CD4-positive, alpha-beta T cell treated with Interleukin-6 at 100 ng/mL for 8 hours (primary cell): ENCODE data around the gene SERINC2.

Experiments used
- DNase-seq: peaks from one replicate; pipeline ENCODE4 v3.0.0-alpha.2; 2020; ENCODE audit warnings: mixed read lengths, low spot score

The SERINC2 gene

GRCh38 chr1:31434101-31434871 lies 21.3 kb downstream of the SERINC2 start:
- no peak for DNase-seq

DNA sequence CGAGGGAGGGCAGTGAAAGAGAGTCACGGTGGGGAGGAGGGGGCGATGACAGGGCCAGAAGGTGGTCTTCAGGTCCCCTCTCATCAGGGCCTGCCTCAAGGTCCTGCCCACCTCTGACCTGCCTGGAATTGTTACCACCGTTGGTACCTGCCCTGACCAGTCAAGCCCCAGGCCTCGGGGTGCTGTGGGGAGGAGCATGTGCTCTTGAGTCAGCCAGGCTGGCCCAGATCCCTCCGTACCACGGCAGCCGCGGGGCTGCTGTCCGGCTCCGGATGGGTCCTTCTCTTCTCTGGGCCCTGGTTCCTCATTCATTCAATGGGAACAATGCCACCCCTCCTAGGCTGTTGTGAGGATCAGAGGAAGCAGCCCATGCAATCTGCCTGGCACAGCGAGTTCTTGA lies 22.0 kb downstream of the SERINC2 start:
- DNase-seq = no peak

DNA sequence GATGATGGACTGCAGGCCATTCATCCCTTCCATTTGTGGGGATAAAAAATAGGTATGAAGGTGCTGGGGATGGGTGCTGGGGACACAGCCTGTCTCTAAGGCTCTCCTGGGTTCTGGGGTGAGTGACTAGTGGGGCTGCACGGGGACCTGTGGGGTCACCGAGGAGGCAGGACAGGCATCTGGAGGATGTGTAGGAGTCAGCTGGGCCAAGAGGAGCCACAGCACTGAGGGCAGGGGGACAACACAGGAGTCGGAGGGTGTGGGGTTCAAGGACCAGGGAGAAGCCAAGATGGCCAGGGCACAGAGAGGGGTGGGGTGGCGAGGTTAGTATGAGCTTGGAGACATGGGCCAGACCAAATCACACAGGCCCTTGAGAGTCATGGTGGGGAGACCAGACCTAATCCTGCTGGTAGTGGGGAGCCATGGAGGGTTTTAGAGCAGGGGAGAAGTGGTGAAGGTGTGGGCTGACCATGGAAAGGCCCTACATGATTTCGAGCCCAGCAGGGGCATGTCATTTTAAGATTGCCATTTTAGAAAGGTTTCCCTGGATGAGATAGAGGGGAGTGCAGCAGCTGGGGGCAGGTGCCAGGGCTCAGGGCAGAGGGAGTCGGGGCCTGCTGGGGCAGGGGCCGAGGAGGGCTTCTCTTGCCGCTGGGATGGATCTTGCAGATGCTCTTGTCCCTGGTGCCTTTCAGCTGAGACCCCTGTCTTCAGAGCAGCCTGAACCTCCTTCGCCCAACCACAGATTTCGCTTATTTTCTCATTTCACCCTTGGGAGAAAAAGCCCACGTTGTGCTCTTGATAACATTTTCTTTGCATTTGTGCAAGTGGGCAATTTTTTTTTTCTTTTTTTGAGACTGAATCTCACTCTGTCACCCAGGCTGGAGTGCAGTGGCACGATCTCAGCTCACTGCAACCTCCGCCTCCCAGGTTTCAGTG lies 22.7 kb downstream of the SERINC2 start:
- no peak for DNase-seq

DNA sequence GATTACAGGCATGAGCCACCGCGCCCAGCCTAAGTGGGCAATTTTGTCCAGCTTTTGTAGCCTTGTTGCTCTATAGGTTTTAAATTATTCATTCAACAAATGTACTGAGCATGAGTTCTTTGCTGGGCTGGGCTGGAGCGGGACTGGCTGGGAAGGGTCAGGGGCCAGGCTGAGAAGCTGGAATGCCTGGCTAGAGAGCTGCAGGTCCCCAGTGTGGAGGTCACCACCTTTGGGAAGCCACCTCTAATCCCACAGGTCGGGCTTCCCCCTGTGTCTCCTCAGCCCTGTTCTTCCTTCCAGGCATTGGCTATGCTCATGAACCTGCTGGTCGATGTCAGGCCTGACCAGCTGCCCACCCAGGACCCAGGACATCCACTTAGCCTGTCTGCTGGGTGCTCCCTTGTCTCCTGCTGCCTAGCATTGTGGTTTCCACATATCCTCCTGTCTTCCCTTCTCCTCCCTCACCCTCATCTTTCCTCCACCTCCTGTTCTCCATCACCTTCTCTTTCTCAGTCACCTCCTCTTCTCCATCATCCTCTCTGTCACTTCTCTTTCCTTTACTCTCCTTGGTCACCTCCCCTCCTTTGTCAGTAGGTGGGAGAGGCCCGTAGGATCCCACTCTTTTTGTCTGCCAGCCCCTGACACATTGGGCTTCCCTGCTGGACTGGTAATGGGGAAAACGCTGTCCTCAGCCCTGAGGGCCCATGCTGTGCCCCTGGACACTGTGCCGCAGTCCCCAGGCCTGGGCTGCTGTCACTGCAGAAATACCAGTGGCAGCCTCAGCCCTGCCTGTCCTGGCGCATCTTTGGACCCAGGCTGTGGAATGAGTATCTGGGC lies 23.8 kb downstream of the SERINC2 start:
- no peak for DNase-seq

DNA sequence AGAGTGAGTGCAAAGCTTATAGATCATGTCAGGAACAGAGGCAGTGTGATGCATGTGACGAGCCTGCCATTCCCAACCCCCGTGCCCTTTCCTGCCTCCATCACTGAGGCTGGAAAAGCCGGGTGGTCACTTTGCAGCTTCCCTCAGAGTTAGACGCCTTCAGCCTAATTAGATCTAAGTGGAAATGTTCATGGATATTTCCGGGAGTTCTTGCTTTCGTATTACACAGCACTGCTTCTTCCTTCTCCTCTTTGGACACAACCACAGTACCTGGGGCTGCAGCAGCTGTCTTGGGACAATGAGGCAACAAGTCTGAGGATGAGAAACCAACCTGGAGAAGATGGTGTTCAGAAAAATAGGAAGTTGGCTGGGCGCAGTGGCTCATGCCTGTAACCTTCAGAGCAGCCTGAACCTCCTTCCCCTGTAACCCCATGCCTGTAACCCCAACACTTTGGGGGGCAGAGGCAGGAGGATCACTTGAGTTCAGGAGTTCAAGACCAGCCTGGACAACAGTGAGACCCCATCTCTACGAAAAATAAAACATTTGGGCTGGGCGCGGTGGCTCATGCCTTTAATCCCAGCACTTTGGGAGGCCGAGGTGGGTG lies 24.5 kb downstream of the SERINC2 start:
- no peak for DNase-seq

DNA sequence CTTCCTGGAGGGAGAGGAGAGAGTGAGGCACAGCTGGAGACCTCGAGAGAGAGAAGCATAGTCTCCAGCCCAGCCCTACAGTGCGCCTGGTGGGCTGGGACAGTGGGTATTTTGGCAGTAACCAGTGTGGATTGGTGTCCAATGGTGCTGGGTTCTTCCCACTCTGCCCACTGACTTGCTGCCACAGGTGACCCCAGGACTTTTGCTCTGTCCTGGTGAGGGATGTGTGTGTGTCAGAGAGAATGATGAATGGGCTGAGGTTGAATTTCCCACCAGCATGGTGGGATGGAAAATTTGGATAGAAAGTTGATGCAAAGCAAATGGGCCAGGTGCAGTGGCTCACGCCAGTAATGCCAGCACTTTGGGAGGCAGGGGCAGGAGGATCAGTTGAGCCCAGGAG lies 26.3 kb downstream of the SERINC2 start:
- no peak for DNase-seq

DNA sequence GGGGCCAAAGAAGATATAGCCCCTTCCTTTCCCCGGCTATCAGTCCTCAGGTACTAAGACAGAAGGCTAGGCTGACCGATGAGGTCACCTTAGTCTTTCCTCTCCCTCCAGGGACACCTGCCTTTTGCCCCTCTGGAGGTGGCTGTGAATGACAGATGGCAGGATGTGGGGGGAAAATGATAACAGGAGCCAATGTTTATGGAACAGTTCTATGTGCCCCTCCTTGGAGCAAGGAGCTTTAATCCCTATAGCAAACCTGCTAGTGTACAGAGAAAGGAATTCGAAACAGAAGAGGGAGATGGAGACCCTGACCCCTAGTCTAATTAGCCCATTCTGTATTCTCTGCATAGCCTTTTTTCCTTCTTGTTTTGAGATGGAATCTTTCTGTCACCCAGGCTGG lies 28.1 kb downstream of the SERINC2 start:
- DNase-seq = no peak

- DNase-seq = no peak
Observed at GRCh38 chr1:31441558-31441957, 28.5 kb downstream of the SERINC2 start.

- DNase-seq = no peak
Observed at GRCh38 chr1:31441970-31442647, 29.1 kb downstream of the SERINC2 start.

- no peak for DNase-seq
Observed at GRCh38 chr1:31442648-31442994, 29.6 kb downstream of the SERINC2 start.

- no peak for DNase-seq
Observed at GRCh38 chr1:31443673-31444072, 30.7 kb downstream of the SERINC2 start.

GRCh38 chr1:31444725-31445448 lies 31.9 kb downstream of the SERINC2 start:
- DNase-seq = no peak

GRCh38 chr1:31445951-31446350 lies 32.9 kb downstream of the SERINC2 start:
- no peak for DNase-seq

DNA sequence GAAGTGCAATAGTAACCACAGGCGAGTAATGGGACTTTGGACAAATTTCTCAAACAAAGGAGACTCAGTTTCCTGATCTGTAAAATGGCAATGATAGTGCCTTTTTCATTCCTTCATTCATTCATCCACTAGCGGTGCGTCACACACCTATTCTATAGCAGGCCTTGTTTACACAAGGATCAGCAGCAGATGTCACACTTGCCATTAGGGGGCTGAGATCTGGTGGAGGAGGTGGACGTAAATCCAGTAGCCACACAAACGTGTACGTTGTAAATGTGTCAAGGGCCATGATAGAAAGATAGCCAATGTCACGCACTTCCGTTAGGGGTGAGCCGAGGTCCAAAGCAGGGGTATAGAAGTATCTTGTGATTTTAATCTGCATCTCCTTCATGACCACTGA lies 34.2 kb downstream of the SERINC2 start:
- DNase-seq = no peak

DNA sequence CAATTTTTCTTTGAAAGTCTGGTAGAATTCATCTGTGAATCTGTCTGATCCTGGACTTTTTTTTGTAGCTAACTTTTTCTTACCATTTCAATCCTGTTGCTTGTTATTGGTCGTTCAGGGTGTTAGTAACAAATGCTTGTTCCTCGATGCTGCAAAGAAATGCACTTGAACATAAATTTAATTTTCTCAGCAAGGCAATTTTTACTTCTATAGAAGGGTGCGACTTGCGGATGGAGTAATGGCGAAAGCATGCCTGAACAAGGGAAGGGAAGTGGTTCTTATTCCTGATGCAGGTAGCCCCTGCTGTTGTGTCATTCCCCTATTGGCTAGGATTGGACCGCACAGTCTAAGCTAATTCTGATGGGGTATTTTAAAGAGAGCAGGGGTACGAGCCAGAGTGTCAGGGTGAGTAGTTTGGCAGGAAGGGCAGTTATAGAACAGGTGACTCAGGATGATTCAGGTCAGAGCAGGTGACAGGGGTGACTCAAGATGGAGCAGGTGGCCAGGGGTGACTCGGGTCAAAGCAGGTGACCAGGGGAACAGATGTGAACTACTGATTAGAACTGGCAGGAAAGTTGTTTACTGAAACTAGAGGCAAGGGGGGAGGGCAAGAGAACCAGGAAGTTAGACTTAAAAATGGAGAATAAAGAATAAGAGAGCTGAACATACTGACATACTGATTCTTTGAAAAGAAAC lies 40.5 kb downstream of the SERINC2 start:
- DNase-seq = no peak

DNA sequence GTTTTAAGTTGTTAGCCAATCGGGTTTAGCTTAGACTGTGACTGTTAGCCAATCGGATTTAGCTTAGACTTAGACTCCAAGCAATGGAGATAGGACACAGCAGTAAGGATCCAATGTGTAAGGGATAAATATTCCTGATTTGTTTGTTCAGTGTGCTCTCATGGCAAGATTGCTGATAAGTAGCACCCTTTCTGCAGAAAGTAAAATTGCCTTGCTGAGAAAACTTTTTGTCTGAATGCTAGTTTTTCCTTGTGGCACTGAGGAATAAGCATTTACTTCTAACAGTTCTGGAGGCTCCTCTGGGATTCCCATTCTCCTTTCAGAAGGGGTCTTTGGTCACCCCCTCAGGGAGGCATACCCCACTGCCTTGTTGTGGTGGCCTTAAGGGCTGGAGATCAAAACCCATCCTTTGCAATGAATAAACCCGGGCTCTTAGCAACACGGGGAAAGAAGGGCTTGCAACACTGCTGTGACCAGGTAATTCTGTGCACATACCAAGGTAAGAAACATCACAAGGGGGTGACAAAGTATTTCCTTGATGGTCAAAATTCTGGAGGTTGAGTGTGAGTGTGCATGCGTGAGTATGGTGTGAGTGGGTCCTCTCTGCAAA lies 45.4 kb downstream of the SERINC2 start:
- DNase-seq = no peak

DNA sequence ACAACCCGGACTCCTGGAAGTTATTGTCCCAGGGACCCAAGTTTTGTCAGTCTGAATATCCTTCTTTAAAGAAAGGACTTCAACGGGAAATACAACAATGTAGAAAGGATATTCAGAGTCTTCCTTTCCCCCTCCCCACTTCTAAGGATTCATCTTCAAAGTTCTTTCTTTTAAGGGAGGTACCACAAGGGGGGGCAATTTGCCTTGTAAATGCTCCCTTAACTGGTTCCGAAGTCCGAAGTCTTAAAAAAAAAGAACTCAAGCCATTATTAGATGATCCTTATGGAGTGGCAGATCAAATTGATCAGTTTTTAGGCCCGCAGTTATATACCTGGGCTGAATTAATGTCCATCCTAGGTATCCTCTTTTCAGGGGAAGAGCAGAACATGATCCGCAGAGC lies 47.0 kb downstream of the SERINC2 start:
- DNase-seq = no peak

DNA sequence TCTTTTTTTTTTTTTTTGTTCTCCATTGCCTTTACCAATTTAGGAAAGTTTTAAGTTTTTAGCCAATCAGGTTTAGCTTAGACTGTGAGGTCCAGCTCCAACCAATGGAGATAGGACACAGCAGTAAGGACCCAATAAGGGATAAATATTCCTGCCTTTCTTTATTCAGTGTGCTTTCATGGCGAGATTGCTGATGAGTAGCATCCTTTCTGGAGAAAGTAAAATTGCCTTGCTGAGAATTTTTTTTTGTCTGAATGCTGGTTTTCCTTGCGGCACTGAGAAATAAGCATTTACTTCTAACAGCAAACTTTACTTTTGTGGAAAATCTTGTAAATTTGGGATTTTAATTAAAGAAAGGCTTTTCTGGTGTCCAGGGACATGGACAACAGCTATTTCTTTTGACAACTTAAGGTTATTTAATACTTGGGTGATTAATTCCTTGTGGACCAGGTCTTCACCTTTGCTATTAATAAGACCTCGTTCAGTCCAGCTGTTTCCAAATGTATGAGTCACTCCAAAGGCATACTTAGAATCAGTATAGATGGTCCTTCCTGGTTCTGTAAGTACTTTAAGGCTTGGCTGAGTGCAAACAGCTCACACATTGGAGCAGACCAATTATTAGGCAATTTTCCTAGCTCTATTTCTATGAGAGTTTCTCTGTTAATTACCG lies 54.1 kb downstream of the SERINC2 start:
- no peak for DNase-seq

GRCh38 chr1:31470794-31471315 lies 57.8 kb downstream of the SERINC2 start:
- no peak for DNase-seq
